GM12892 (cell line): Measurements from ENCODE around the gene WWOX.

Source experiments
- DNase-seq: peaks from one replicate; pipeline ENCODE4 v3.0.0; 2011; ENCODE audit not compliant: insufficient read length
- FAIRE-seq: peaks from 2 replicates; lab custom pipeline; 2011; peaks lifted over from hg19 to GRCh38; lab: Jason Lieb, UNC
- POLR2A ChIP-seq: IDR thresholded peaks from 2 replicates; pipeline ENCODE4 v1.6.1; 2011; ENCODE audit warnings: low read depth, low read length, control low read depth
- POLR2AphosphoS5 ChIP-seq: IDR thresholded peaks from 2 replicates; pipeline ENCODE4 v1.6.1; 2011; ENCODE audit warnings: low read depth, low read length, control low read depth
- TAF1 ChIP-seq: IDR thresholded peaks from 2 replicates; pipeline ENCODE4 v1.6.1; 2011; ENCODE audit warnings: low read depth, mild to moderate bottlenecking, control low read depth, low read length, borderline replicate concordance

Gene WWOX

DNA sequence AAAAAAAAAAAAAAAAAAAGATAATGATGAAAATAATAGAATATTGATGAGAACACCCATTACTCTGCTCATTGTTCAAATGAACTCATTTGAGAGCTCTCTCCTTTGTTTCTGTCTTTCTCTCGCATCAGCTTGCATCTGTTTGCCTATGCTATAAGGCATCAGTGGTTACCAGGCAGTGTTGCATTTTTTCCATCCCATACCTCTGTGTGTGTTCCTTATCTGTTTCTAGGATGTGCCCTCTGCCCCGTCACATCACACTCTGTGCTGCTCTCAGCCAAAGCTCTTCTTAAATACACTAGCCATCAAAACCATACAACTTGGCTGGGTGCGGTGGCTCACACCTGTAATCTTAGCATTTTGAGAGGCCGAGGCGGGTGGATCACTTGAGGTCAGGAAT is 568.2 kb downstream of the WWOX start:
- DNase-seq = no peak
- FAIRE-seq = no peak
- TF ChIP-seq POLR2A (no peak), POLR2AphosphoS5 (no peak)

DNA sequence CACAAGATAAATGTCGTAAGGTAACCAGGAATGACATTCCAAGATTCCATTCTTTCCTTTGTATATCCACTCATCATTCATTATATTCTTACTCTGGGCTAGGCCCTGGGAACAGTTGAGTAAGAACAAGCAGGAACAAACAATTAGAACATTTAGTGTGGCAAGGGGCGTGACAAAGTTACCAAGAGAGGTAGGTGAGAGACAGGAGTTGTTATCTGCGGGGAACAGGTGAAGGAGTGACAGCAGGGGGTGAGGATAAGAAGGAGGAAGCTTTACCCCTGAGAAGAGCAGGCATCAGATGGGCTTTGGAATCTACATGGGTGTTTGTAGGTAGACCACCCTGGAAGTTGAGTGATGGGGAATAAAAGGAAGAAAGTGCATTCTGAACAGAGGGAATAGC is 568.9 kb downstream of the WWOX start:
- TF ChIP-seq POLR2AphosphoS5 = no peak
- FAIRE-seq (no peak), DNase-seq (no peak)

DNA sequence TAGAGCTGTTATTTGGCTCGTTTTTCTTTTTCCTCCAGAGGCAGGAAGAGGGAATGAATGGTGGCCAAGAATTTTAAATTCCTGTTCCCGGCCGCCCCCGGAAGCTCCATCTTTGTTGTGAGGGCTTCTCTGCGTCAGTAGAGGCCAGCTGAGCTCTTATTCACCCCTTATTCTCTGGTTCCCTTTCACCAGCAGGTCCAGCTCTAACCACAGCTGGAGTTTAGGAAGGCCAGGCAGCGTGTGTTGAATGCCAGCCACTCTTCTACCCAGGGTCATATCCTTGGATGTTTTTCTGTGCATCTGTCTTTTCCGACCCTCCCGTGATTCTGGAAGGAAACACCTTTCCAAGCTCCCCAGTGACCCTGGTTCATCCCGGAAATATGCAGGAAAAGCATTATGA is 570.5 kb downstream of the WWOX start:
- no peak for FAIRE-seq
- TF ChIP-seq POLR2A (no peak), POLR2AphosphoS5 (no peak), TAF1 (no peak)

DNA sequence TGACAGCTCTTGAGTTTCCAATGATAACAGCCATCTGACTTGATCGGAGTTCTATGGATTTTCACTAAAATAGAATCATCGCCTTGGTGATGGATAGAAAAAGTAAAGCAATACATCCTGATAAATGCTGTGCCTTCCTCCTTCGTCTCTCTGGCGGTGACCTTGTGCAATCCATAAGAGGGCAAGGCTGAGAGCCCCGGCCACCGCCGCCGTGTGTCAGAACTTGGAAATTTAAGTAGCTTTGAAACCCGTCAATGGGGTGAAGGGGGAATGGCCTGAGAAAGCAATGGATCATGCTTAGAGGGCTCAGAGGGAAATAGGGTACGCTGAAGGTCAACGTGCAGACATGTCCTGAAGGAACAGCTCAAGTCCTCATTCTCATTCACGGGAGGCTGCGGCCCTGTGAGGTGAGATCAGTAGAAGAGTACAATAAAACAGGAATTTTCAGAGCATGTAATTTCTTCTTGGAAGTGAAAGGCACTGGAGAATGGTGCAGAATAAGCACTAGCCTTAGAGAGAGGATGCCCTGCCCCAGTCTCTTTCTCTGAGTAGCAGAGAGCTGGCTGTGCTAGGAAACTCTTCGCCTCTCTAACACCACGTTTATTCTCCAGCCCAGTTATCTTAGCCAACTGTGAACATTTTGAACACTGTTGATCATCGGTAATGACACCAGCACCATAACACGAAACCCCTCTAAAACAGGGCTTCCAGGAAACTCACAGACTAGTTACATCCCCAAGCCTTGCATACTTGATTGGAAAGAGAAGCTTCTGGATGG is 573.5 kb downstream of the WWOX start:
- FAIRE-seq (no peak), DNase-seq (no peak)
- TF ChIP-seq POLR2AphosphoS5 = no peak
- no peak for TF ChIP-seq POLR2A
- no peak for TF ChIP-seq TAF1

More for the DNA sequence above, 570.5 kb downstream of the WWOX start:
- DNase-seq = no peak

DNA sequence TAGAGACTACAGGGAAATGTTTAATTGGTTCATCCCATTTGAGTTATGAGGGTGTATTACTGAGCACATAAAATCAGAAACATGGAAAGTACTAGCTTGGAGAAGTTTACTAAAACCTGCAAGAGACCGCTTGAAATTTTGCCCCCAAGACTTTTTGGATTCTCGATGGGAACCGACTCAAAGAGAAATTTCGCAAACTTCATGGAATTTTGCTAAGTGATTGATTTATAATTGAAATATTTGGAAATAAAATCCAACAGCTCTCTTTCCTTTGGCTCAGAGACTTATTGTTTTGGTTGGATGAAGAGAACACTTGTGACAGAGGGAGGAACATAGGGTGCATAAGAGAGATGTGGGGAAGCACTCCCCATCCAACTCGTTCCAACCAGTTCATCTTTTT is 574.4 kb downstream of the WWOX start:
- TF ChIP-seq TAF1 = no peak
- TF ChIP-seq POLR2AphosphoS5 = no peak
- no peak for TF ChIP-seq POLR2A
- no peak for DNase-seq
- no peak for FAIRE-seq

DNA sequence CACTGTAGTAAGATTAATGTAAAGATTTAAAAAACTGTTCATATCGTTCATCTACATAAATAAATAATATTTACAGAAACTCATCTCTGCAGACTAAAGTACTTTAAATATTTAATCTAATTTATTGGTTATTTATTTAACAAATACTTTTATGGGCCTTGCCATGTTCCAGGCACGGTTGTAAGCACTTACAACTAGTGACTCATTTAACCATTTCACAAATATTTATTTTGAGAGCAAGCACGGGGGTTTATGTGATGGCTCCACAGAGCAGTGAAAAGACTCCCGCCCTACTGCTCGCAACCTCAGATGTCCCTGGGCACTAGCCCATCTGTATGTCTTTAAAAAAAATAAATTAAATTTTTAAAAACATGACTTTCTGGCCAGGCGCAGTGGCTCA is 575.9 kb downstream of the WWOX start:
- TF ChIP-seq POLR2AphosphoS5 = no peak
- FAIRE-seq (no peak), DNase-seq (no peak)

DNA sequence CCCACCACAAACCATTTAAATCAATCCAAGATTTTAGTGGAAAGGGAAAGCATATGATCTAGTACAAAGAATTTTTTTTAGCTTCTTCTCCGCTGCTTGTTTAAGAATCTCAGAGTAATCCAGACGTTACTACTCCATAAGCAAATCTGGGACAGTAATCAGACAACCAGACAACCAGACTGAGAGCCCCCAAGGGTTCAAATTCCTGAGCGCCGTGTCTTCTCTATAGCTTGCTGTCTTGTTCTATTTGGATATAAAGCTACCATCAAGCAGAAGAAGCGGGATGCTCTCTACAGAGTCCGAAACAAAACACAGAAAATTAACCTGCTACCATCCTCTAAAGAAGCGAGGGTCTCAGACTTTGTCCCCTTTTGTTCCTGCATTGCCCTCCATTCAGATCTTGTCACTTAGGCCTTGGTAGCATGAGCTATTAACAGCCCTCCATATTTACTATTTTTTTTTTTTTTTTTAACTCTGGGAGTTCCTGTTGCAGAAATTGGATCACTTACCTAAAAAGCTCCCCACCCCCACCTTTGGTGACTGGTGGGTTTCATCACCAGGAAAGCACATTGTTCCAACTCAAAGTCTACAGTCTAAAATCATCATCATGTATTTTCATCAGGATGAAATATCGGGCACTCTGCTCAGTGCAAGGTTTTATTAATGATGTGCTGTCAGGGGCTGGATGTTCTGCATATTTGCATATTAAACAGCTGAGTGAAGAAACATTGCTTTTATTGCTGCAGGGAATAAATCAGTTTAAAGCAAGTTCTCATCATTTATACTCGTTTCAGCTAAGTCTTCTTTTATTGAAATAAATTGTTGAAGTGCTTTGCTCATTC is 576.7 kb downstream of the WWOX start:
- no peak for FAIRE-seq
- TF ChIP-seq TAF1 (no peak), POLR2A (no peak), POLR2AphosphoS5 (no peak)
- no peak for DNase-seq

DNA sequence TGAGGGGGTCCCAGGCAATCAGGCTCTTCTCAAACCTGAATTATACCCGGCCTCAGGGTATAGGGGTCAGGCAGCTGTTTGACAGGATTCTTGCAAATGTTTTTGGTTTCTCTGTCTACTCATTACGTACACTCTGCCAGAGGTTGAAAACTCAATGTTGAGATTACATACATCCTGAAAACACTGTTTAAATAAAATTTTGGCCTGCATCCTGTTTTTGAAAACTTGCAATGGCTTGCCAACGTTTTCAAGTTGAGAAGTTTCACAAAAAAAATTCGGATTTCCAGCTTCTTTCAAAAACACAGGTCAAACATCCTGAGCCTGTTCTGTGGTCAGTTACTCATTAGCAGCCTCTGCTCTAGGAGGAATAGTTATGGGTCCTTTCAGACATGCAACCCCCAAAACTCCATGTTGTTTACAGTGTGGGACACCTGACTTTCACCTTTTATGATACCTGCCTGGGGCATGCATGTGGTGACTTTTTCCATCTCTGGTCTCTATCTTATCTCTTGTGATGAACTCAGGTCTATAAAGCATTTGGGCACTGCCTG is 577.8 kb downstream of the WWOX start:
- DNase-seq (no peak), FAIRE-seq (no peak)
- no peak for TF ChIP-seq POLR2A
- no peak for TF ChIP-seq POLR2AphosphoS5
- TF ChIP-seq TAF1 = no peak

DNA sequence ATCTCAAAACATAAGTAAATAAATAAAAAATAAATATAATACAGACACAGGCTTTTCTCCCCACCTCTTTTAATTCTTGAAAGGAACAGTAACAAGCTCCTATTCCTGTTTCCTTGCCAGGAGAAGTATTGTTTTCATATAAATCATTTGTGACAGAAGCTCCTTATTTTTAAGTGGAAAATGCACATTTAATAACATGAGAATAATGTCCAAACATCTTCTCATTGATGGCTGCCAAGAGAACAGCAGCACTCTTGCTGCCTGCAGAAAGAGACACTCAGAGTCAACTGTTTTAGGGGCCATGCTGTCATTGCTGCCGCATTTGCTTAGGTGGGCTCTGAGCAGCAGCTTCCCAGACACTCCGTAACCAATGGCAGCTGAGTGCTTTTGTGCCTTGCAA is 580.1 kb downstream of the WWOX start:
- FAIRE-seq = no peak
- DNase-seq = no peak
- TF ChIP-seq TAF1 = no peak
- TF ChIP-seq POLR2AphosphoS5 = no peak
- no peak for TF ChIP-seq POLR2A

DNA sequence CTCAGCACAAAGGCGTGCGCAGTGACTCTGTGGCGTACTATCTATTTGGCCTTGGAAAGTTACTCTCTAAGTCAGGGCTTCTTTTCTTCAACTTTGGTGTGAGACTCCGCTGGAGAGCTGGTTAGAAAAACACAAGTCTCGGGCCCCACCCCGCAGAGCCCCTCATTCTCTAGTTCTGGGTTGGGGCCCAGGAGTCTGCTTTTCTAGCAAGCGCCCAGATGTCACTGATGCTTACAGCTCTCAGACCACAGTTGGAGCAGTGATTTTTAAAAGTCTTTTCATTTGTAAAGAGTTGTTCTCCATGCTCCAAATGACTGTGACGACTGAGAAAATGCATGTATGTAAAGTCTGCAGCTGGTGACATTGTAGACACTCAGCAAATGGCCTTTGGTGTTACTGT is 582.3 kb downstream of the WWOX start:
- FAIRE-seq (no peak), DNase-seq (no peak)
- no peak for TF ChIP-seq POLR2A
- TF ChIP-seq TAF1 = no peak
- no peak for TF ChIP-seq POLR2AphosphoS5

DNA sequence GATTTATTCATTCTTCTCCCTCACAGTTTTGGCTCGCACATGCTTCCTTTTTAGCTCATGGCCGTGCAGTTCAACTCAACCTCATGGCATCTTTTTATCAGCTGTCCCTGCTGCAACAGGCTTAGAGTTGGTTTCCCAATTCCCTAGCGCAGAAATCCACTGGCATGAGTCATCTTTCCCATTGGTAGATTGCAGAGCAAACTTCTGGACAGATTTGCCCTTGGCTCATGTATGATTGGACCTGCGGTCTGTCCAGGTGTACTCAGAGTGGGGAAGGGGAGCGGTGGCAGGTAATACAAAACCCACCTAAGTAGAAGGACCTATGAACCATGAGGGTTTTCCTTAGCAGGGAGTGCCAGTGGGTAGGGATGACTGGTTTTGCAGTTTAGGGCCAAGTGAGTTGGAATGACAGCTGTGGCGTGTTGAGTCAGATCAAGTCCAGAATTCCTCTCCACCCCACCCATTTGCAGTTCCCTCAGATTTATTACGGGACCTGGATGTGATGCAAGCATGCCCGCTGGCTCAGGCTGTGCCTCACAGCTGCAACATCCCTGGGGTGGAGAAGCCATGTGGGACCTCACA is 584.7 kb downstream of the WWOX start:
- DNase-seq (no peak), FAIRE-seq (no peak)
- no peak for TF ChIP-seq TAF1
- no peak for TF ChIP-seq POLR2A
- no peak for TF ChIP-seq POLR2AphosphoS5

DNA sequence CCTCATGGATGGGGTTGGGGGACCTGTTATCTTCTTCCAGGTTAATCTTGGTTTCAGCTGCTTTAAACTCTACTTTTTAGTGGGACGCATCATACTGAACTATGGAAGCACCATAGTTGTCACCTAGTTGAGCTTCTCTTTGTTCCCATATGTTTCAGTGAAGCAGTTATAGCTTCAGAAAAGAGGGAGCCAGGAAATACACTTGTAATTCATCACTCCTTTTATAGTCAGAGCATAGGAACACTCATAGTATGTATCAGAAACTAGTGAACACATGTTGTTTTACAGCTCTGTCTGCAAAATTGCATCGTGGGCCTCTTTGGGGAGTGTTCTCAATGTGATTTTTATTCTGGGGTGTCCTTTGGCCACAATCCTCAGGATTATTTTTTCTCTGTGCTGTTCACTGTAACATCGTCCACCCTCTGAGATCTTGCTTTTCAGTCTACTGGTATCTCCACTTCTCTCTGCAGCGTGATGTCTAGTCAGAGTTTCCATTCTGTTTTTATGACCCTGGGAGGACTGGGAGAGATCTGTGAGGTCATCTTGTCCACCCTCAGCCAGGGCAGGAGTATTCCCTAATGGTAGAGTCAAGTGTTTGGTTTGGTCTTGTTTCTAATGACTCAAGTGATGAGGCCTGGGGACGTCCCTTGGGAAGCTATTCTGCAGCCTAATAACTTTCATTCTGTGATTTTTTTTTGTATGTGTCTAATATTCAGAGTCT is 585.4 kb downstream of the WWOX start:
- DNase-seq (no peak), FAIRE-seq (no peak)
- TF ChIP-seq POLR2AphosphoS5 = no peak
- no peak for TF ChIP-seq TAF1
- TF ChIP-seq POLR2A = no peak
